Left renal pelvis (tissue), 4 donors: ENCODE measurements around the gene ABCA4. TPM values are rescaled to one million over a fixed set of nuclear protein-coding genes. Genes with fewer than 3 reads are reported as not detected.
"Not testable (repeated sequence)": the region's sequence is repeated elsewhere in the genome, so short reads cannot be mapped to it uniquely, and the experiment has no call there.

Experiments
- DNase-seq, 4 donors: peaks; one replicate each; pipeline ENCODE4 v3.0.0-alpha.2; 2013; ENCODE audit warnings: low read depth in 4 of 4, low spot score in 3 of 4
- polyA plus RNA-seq, 4 donors: library from polyadenylated mRNA; unstranded; fragments of 120-200 nt; gene quantifications; one replicate each; pipeline ENCODE4 v1.2.1, GENCODE V29; 2013; ENCODE audit not compliant: insufficient read length in 4 of 4

Gene ABCA4
- polyA plus RNA-seq, result 10 to 100 TPM in 1 of 4 donors, 1 to 10 TPM in 2, under 1 TPM in 1; 0.46 to 10.8 (median 7.4) TPM

DNA sequence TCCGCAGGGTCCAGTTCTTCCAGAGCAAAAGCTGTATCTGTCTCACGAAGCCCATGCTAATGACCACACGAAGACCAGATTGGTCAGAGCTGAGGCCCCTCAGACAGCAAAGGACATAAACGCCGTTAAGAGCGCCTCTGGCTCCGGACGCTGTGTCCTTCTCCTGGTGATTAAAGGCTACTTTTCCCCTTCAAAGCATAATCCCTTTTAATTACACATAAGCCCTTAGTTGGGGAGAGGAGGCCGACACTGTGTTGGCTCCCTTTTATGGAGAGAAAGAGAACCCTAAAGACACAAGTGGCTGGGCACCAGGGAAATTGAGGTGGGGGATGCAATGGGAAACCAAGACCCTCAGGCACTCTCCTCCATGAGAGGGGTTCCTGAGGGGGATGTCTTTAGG, at the start of gene ABCA4:
Gene ABCA4 (minus strand): TSS at position 158 of the 400 bp plus-strand sequence. CDS start 103 bp downstream, at position 55.
- no peak for DNase-seq

DNA sequence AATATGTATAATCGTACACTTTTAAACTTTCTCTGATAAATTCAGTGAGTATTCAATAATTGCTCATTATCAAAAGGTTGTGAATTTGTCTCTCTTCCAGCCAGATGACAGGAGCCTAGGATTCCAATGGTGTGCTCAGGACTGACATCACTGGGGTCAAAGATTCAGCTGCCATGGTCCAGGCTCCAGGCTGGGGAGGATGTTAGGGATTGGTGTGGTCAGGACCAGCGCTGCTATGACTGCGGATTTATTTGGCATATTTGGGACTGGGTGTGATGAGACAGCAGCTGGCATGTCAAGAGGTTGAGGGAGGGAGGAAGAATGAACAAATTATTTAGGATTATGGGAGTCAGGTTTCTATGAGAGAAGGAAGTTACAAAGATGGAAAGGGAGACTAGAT, 48.2 kb upstream of the ABCA4 start:
- DNase-seq, result no peak

DNA sequence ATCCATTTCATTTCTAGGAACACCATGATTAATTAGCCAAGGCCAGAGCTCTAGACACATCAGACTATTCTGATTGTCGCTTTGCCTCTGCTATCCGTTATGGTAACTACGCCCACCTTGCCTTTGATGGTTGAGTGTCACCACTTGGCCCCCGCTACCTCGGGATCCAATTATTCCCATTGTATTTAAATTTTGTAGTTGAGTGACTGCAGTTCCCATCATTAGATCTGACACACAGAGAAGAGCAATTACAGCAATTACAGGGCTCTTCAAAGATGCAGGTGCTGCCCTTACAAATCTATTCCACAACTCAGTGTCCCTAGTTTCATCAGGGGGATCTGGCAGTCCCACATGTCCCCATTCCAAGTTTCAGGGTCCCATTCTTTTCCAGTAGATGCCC, 44.9 kb upstream of the ABCA4 start:
- DNase-seq, result no peak

DNA sequence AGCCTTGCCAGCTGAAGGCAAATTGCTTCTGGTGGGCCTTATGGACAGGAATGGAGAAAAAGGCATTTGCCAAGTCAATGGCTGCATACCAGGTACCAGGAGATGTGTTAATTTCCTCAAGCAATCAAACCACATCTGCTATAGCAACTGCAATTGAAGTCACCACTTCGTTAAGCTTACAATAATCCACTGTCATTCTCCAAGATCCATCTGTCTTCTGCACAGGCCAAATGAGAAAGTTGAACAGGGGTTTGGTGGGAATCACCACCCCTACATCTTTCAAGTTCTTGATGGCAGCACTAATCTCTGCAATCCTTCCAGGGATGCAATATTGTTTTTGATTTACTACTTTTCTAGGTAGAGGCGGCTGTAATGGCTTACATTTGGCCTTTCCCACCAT, 43.9 kb upstream of the ABCA4 start:
- not testable (repeated sequence) for DNase-seq

DNA sequence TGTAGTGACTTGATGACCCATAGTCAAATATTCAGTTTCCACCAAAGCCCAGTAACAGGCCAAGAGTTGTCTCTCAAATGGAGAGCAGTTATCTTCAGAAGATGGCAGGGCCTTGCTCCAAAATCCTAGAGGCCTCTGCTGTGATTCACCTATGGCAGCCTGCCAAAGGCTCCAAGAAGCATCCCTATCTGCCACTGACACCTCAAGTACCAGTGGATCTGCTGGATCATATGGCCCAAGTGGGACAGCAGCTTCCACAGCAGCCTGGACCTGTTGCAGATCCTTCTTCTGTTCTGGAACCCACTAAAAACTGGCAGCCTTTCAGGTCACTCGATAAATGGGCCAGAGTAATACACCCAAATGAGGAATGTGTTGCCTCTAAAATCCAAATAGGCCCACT, 43.2 kb upstream of the ABCA4 start:
- not testable (repeated sequence) for DNase-seq

DNA sequence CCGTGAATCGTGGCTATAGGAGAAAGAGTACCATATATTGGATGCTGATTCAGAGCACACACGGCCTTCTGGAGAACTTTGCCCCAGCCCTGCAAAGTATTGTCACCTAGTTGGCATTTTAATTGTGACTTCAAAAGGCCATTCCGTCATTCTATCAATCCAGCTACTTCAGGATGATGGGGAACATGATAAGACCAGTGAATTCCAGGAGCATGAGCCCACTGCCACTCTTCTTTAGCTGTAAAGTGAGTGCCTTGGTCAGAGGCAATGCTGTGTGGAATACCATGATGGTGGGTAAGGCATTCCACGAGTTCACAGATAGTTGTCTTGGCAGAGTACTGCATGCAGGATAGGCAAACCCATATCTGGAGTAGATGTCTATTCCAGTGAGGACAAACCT, 42.3 kb upstream of the ABCA4 start:
- DNase-seq, result not testable (repeated sequence)

DNA sequence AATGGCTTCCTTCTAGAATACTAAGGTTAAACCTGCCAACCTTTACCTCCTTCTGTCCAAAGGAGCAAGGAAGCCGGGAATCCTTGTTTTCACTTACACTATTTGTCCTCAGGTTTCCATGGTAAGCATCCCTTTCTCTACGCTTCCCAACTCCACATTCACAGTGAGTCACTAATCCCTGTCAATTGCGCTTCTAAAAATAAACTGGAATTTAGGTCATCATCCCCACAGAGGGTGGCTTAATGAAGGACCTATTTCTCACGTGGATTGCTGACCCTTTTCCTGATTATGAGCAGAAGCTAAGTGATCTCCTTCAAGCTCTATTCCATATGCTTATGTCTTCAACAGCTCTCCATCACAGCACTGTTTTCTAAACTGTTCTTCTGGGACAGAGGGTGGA, 39.9 kb upstream of the ABCA4 start:
- DNase-seq, result no peak

DNA sequence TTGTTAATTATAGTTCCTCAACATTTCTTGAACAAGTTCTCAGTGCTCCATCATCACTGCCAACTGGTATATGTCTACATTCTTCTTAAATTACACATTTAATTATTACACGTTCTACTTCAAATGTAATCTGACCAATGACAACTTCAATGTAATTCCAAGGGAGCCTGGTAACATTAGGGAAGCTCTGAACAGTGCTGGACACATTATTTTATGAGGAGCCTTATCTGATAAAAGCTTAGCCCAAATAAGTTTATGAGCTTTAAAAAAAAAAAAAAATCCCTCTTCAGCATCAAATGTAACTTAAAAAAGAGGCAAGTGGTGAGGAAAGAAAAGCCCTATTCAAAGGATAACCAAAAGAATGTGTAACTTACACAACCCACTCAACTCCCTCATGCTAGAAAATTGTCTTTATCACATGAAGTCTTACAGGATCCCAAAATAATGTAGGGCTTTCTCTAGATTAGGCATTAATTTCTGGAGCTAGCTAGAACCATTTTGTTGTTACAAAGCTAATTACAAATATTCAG, 35.2 kb upstream of the ABCA4 start:
- DNase-seq, result no peak

DNA sequence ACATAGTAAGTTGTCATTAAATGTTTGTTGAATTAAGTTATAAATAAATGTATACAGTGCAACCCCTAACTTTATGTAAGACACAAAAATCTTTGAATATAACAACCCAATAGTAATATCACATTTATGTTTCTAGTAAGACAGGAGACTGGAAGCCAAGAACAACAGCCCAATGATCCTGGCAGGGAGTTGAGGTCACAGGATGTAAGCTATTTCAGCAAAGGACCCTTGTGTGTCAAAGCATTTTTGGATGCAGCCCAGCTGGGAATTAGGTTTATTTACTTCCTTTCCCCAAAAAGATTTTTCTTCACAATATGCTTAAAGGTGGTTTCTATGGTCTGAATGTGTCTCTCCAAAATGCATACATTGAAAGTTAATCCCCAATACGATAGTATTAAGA, 34.0 kb upstream of the ABCA4 start:
- peak in 1 of 4 donors; percentile 8 for DNase-seq

DNA sequence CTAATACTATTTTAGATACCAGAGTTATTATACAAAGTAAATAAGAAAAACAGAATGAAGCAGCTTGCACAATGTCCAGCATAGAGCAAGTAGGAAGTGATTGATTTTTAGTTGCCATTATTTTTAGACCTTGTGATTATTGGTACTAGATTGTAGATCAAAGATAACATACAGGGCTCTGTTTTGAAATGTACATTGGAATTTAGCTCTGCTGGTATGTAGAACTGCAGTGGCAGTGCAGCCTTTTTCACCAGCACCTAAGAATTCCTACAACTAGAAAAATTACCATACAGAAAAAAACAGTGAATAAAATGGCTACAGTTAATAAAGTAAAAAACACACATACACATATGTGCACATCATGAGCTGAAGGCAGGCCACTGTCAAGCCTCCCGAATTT, 32.2 kb upstream of the ABCA4 start:
- DNase-seq, result no peak

DNA sequence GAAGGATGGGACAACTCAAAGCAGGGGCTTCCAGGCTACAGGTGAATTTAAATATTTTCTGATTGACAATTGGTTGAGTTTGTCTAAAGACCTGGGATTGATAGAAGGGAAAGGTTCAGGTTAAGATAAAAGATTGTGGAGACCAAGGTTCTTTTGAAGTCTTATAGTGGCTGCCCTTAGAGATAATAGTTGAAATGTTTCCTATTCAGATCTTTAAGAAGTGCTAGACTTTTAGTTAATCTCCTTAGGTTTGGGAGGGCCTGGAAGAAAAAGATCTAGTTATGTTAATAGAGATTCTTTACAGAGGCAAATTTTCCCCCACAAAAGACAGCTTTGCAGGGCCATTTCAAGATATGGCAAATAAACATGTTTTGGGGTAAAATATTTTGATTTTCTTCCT, 28.2 kb upstream of the ABCA4 start:
- DNase-seq, result not testable (repeated sequence)

DNA sequence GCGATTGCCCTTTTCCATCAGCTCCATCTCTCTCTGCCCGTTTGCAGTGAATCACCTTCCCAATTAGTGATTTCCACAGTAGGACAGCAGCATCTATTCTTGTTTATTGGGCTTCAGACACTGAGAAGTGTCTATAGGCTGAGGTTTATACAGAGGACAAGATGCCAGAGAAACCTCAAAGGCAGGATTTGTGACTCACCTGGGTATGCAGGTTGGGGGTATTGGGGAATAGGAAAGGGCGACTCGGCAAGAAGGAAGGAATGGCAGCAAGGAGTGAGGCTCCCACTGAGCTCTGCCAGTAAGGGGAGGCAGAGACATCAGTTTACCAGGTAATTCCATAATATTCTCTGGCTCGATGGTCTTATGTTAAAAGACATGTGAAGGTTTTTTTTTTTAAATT, 25.3 kb upstream of the ABCA4 start:
- DNase-seq, result no peak

DNA sequence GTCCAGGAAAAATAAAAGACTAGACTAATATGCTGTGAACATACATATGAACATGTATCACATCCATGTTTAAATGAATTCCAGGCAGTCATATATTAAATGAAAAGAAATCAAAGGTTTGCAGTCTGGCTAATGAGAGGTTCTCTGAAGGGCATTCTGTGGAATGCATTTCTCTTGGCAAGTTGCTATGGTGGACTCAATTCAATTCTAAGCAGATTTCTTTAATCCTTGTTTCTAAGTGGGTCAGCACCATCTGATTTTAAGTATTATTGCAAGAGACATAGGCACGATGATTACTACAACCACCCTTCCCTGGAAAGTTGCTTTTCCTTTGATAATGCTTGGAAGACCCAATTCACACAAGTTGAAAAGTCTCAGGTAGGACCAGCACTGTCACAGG, 23.9 kb upstream of the ABCA4 start:
- no peak for DNase-seq

DNA sequence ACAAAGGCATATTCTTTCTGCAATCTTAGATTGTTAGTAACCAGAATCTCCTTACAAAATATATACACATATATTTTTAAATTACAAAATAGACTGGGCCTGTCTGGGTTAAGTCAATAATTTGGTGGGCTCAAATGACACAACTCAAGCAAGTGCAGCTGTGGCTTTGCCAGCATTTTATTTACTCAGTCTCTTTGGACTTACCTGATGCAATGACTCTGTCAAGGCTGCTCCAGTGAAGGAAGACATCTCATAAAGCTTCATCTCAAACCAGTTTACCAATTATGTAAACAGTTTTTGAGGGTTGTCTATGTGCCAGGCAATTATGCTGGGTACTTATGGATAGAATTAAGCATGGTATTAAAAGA, 22.8 kb upstream of the ABCA4 start:
- DNase-seq, result no peak

DNA sequence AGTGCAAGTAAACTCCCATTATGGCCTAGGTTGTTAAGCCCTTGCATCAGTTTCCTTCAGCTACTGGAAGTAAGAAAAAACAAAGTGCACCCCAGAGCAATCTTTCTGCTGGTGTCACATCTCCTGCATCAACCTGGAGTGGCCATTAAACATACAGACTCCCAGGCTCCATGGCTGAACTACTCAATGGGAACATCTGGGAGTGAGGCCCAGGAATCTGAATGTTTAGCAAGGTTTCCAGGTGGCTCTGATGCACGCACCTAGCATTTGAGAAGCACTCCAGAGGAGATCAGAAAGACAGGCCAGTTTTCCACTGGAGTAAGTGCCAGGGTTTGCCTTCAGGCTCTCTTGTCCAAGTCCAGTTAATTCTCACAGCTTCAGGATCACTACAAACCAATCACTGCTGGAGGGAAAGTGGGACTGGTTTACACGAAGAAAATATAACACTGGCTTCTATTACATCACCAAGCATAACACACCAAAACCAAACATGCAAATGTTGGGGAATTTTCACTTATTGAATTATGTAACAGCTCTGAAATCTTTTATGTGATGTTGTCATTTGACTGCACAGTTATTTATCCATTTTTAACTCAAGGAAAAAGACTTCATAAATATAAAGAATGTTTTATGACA, 22.3 kb upstream of the ABCA4 start:
- DNase-seq, result no peak

DNA sequence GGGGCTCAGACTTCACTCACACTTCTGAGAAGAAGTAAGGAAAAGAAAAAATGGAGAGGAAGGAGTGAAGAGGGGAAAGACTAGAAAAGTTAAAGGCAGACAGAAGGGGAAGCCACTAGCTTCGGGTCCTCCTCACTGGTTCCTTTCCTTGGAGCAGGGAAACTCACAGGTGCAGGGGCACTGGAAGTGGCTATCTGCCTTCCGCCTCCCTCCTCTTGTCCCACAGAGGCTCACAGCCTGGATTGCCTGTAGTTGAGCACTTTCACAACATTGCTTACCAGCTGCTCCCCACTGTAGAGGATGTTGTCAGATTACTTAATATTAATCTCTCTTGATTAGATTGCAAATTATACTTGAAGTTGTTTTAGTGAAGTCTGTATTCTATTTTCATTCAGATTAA, 21.6 kb upstream of the ABCA4 start:
- DNase-seq, result no peak

DNA sequence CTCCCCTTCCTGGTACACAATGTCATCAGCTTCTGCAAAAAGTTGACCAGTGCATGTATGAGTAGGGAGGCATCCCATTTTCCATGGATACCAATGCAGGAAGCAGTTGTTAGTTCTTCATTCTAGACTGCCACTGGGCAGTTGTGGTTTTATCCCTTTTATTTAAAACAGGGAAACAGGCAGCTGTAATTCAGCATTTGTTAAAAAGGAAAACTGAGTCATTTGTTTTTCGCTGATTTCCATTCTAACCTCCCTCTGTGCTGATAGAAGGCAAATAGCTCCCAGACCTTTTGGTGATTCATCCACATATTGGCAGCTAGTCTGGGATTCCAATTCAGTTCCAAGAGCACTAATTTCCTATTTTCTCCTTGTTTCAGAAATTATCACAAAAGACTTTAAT, 21.1 kb upstream of the ABCA4 start:
- DNase-seq, result no peak

DNA sequence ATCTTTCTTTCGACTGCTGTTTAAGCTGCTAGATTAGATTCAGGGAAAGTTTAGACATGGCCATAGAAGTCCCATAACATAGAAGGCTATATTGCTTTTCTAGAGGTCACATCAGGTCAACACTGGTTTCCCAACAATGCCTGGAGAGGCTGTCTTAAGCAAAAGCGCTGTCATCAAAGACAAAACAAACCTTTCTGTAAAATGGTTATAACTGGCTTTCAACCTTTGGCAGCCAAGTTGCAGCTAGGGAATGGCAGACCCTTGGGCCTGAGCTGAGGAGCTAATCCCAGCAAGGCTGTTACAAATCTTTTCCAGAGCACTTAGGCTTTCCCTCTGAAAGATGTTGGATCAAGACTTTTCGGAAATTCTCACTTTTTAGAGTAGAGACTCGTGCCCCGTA, 11.2 kb upstream of the ABCA4 start:
- DNase-seq, result no peak

DNA sequence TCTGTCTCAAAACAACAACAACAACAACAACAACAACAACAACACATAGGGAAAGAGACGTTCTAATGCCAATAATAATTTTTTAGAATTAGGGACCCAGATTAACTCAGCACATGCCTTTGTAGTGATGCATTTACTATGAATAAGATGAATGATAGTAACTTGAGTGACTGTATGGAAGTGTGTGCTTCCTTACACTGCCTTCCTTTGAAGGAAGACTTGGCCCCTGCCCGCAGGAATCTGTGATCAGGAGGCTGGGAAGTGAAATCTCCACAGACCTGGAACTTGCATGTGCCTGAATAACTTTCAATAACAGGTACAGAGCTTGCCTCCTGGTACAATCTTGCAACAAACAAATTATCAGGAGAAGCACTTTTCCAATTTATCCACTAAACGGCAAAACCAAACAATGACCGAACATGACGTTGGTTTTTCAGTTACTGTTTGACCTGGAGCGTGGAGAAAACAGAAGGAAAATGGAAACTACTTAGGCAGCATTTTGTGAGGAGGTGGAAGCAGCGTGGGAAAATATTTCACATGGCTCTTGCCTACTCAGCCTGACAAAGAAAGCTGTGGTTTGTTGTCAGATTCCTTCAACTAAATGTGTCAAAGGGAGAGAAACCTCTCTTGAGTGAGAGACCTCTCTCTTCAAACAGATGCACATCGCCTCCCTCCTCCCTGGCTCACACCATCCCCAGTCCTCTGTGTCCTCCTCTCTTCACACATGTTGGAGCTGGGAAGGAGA, 10.1 kb upstream of the ABCA4 start:
- no peak for DNase-seq

DNA sequence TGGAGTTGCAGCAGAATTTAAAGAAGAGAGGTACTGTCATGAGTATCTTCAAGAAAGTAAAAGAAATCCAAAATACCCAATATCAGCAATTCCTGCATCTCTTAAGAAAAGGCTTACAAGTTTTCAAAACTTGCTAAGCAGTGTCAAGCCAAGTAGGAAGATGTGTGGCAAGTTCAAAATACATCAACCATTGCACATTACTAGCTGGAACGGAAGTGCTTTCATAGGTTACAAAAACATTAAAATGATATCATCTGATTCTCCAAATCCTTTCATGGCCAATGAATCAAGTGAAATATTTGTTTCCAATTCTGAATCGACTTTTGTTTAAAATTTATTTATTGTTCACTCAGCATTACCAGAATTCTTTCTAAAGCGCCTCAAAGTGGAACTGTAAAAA, 5.7 kb upstream of the ABCA4 start:
- DNase-seq, result no peak

DNA sequence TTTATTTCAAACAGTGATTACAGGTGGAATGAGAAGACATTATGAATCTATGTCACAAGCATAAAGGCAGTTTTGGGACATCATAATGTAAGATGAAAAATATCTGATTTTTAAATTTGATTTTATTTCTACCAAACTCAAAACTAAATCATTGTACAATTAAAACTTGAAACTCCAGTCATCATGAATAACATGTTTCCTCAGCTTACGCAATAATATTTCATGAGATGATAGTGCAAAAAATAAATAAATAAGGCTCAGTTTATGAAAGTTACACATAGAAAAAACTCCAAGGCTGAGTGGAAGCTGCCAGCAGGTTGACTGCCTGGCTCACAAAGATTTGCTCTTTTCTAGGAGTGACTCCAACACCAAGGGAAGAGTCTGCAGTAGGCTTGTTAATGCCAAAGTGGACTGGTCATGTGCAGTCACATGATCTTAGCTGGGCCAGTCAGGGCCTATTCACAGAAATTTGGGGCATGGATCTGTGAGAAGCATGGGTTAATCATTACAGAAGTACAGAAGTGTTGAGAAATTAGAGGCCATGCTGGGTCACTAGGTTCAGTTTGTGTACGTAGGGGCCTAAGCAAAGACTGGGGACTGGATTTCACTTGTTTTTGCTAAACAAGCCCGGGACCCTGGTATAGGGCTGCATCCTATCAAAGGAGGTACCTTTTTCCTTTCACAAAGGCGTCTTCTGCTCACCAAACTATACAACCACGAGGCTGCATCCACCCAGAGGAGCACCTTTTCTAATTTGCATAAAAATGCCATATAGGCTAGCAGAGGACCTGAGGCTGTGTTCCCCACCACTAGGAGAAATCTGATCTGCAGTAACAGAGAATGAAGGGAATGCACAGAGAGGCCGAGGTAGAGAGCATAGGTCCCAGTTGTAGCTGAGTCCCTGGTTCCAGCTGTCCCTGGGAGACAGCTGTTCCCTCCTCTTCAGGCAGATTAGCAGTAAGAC, 4.9 kb upstream of the ABCA4 start:
- no peak for DNase-seq
